MM.1S (cell line): ENCODE measurements around the gene TMEM219.

ENCODE experiments used
- DNase-seq: peaks from one replicate; pipeline ENCODE4 v3.0.0-alpha.2; 2015
- H2AFZ ChIP-seq: fragments of 300-600 bp; sonication (generic); 2 replicates; pipeline ENCODE4 v1.6.0; 2016; ENCODE audit warnings: antibody characterized with exemption, low read length
- H3F3A ChIP-seq: fragments of 300-600 bp; sonication (generic); 2 replicates; pipeline ENCODE4 v1.6.1; 2016; ENCODE audit warnings: mild to moderate bottlenecking, antibody characterized with exemption, low read length, moderate library complexity, mixed read lengths; ENCODE audit not compliant: insufficient read depth
- H3K27ac ChIP-seq: fragments of 300-600 bp; sonication (generic); 2 replicates; pipeline ENCODE4 v1.5.1; 2016; ENCODE audit warnings: mild to moderate bottlenecking, low read length
- H3K27me3 ChIP-seq: fragments of 300-600 bp; sonication (generic); replicated peaks from 2 replicates; pipeline ENCODE4 v1.6.0; 2016; ENCODE audit warnings: low read length; ENCODE audit not compliant: insufficient read depth
- H3K36me3 ChIP-seq: fragments of 300-600 bp; sonication (generic); replicated peaks from 2 replicates; pipeline ENCODE4 v1.6.1; 2016; ENCODE audit warnings: mild to moderate bottlenecking, low read length, mixed read lengths; ENCODE audit not compliant: insufficient read depth
- H3K4me1 ChIP-seq: fragments of 300-600 bp; sonication (generic); 2 replicates; pipeline ENCODE4 v1.6.1; 2016; ENCODE audit warnings: low read length, mixed read lengths
- H3K4me2 ChIP-seq: fragments of 300-600 bp; sonication (generic); 2 replicates; pipeline ENCODE4 v1.6.0; 2016; ENCODE audit warnings: low read depth, low read length
- H3K4me3 ChIP-seq: fragments of 300-600 bp; sonication (generic); 2 replicates; pipeline ENCODE4 v1.5.1; 2016; ENCODE audit warnings: low read length, mixed read lengths
- H3K79me2 ChIP-seq: fragments of 300-600 bp; sonication (generic); 2 replicates; pipeline ENCODE4 v1.6.1; 2016; ENCODE audit warnings: mixed run types, low read length, mixed read lengths
- H3K9ac ChIP-seq: fragments of 300-600 bp; sonication (generic); 2 replicates; pipeline ENCODE4 v1.6.1; 2016; ENCODE audit warnings: low read length, mixed read lengths
- H3K9me2 ChIP-seq: fragments of 300-600 bp; sonication (generic); replicated peaks from 2 replicates; pipeline ENCODE4 v1.6.1; 2016; ENCODE audit warnings: mild to moderate bottlenecking, low read length, mixed read lengths; ENCODE audit not compliant: insufficient read depth
- H3K9me3 ChIP-seq: fragments of 300-600 bp; sonication (generic); replicated peaks from 2 replicates; pipeline ENCODE4 v1.6.1; 2016; ENCODE audit warnings: mild to moderate bottlenecking, low read length, mixed read lengths; ENCODE audit not compliant: insufficient read depth
- H4K20me1 ChIP-seq: fragments of 300-600 bp; sonication (generic); 2 replicates; pipeline ENCODE4 v1.6.1; 2016; ENCODE audit warnings: mild to moderate bottlenecking, low read length, moderate library complexity, mixed read lengths; ENCODE audit not compliant: insufficient read depth
- CTCF ChIP-seq: fragments of 300-600 bp; sonication (generic); IDR thresholded peaks from 2 replicates; pipeline ENCODE4 v1.5.1; 2016; ENCODE audit warnings: antibody characterized with exemption, low read length, mixed read lengths
- EZH2 ChIP-seq: fragments of 300-600 bp; sonication (generic); optimal IDR thresholded peaks from 2 replicates; pipeline ENCODE3; 2017; ENCODE audit warnings: low read depth, mild to moderate bottlenecking, antibody characterized with exemption, low read length, mixed read lengths
- EZH2phosphoT487 ChIP-seq: fragments of 300-600 bp; sonication (generic); IDR thresholded peaks from 2 replicates; pipeline ENCODE4 v1.6.1; 2018; ENCODE audit warnings: antibody characterized with exemption, low read length

TMEM219 gene

GRCh38 chr16:29996766-29997250, 34.9 kb downstream of the TMEM219 start:
- no peak overlapping the region for H3K27ac ChIP-seq
- H3K36me3 ChIP-seq: 0 out of 2 replicates have a peak, but pooled peaks cover 2% of the 10 kb centered on the region
- TF ChIP-seq EZH2 (no peak), CTCF (no peak), EZH2phosphoT487 (no peak)

GRCh38 chr16:29999605-30000004, 37.7 kb downstream of the TMEM219 start:
- no peak overlapping the region for H3K9ac ChIP-seq
- no peaks in the 10 kb centered on the region for H4K20me1 ChIP-seq
- H3K27ac ChIP-seq: no peak overlapping the region
- H3K27me3 ChIP-seq: no peaks in the 10 kb centered on the region
- no peak overlapping the region for H3K4me2 ChIP-seq
- 0 out of 2 replicates have a peak, but pooled peaks cover 2% of the 10 kb centered on the region for H3K36me3 ChIP-seq
- H2AFZ ChIP-seq: no peak overlapping the region
- no peaks in the 10 kb centered on the region for H3K9me2 ChIP-seq
- peaks cover 8% of the 10 kb centered on the region for H3K4me1 ChIP-seq
- H3F3A ChIP-seq: peaks cover 8% of the 10 kb centered on the region; the same call in 1 of the 2 replicates
- no peak overlapping the region for H3K4me3 ChIP-seq
- H3K9me3 ChIP-seq: no peaks in the 10 kb centered on the region
- peaks cover 11% of the 10 kb centered on the region for H3K79me2 ChIP-seq
- TF ChIP-seq EZH2 (no peak), CTCF (no peak), EZH2phosphoT487 (no peak)
- no peak for DNase-seq

More at GRCh38 chr16:29996766-29997250, 34.9 kb downstream of the TMEM219 start:
- H3K9me2 ChIP-seq: no peaks in the 10 kb centered on the region
- peaks cover 12% of the 10 kb centered on the region for H3K4me1 ChIP-seq
- no peaks in the 10 kb centered on the region for H3K27me3 ChIP-seq
- H2AFZ ChIP-seq: peak overlapping the region; percentile 90
- H3K79me2 ChIP-seq: peaks cover 11% of the 10 kb centered on the region
- H3F3A ChIP-seq: peaks cover 13% of the 10 kb centered on the region; the same call in 1 of the 2 replicates
- H3K4me2 ChIP-seq: peak overlapping the region; percentile 99
- no peaks in the 10 kb centered on the region for H3K9me3 ChIP-seq
- DNase-seq: no peak
- H3K9ac ChIP-seq: peak overlapping the region; percentile 100
- H3K4me3 ChIP-seq: peak overlapping the region; percentile 98
- no peaks in the 10 kb centered on the region for H4K20me1 ChIP-seq

- Histone ChIP-seq H3K79me2 (peaks cover 11% of the 10 kb centered on the region), H2AFZ (no peak overlapping the region), H3K9ac (no peak overlapping the region), H4K20me1 (no peaks in the 10 kb centered on the region), H3K27me3 (no peaks in the 10 kb centered on the region), H3K9me3 (no peaks in the 10 kb centered on the region), H3F3A (no peaks in the 10 kb centered on the region), H3K36me3 (0 out of 2 replicates have a peak, but pooled peaks cover 2% of the 10 kb centered on the region), H3K4me2 (no peak overlapping the region), H3K27ac (no peak overlapping the region), H3K9me2 (no peaks in the 10 kb centered on the region), H3K4me3 (no peak overlapping the region), H3K4me1 (peaks cover 5% of the 10 kb centered on the region; the same call in 1 of the 2 replicates)
- DNase-seq: no peak
- TF ChIP-seq EZH2phosphoT487: no peak
- no peak; the same call in 1 of the 2 replicates for TF ChIP-seq CTCF
These were observed 39.1 kb downstream of the TMEM219 start for GRCh38 chr16:30000735-30001631.
